H9 (cell line): ENCODE results near the gene RPP30. TPM values are rescaled to one million over a fixed set of nuclear protein-coding genes. Genes with fewer than 3 reads are reported as not detected.

Experiments
- DNase-seq: peaks from one replicate; pipeline ENCODE4 v3.0.0-alpha.2; 2017
- H2AFZ ChIP-seq: one replicate; pipeline ENCODE4 v1.6.1; 2013; ENCODE audit warnings: mild to moderate bottlenecking, low read length, control low read depth, moderate library complexity
- H2AK5ac ChIP-seq: 2 replicates; pipeline ENCODE4 v1.6.1; 2013; ENCODE audit warnings: low read length, control low read depth, mixed read lengths; ENCODE audit not compliant: insufficient read length
- H2BK120ac ChIP-seq: one replicate; pipeline ENCODE4 v1.6.1; 2013; ENCODE audit warnings: low read depth, mild to moderate bottlenecking, low read length, control low read depth, inconsistent platforms; ENCODE audit not compliant: poor library complexity, severe bottlenecking
- H2BK12ac ChIP-seq: 2 replicates; pipeline ENCODE4 v1.6.1; 2013; ENCODE audit warnings: low read length, control low read depth, mixed read lengths, low read depth; ENCODE audit not compliant: insufficient read length
- H2BK15ac ChIP-seq: 2 replicates; pipeline ENCODE4 v1.6.1; 2013; ENCODE audit warnings: low read depth, low read length, control low read depth
- H2BK20ac ChIP-seq: one replicate; pipeline ENCODE4 v1.6.1; 2013; ENCODE audit warnings: low read depth, mild to moderate bottlenecking, low read length, control low read depth, inconsistent platforms; ENCODE audit not compliant: poor library complexity, severe bottlenecking
- H2BK5ac ChIP-seq: 2 replicates; pipeline ENCODE4 v1.6.1; 2013; ENCODE audit warnings: low read length, control low read depth, mixed read lengths; ENCODE audit not compliant: insufficient read length
- H3K14ac ChIP-seq: 2 replicates; pipeline ENCODE4 v1.6.1; 2013; ENCODE audit warnings: low read length, control low read depth; ENCODE audit not compliant: insufficient read depth
- H3K18ac ChIP-seq: 2 replicates; pipeline ENCODE4 v1.6.1; 2013; ENCODE audit warnings: low read depth, mild to moderate bottlenecking, mixed read lengths, low read length, control low read depth; ENCODE audit not compliant: insufficient read length
- H3K23ac ChIP-seq: 2 replicates; pipeline ENCODE4 v1.6.1; 2013; ENCODE audit warnings: low read length, control low read depth, mixed read lengths, low read depth; ENCODE audit not compliant: insufficient read length
- H3K23me2 ChIP-seq: 2 replicates; pipeline ENCODE4 v1.6.1; 2013; ENCODE audit warnings: low read depth, mild to moderate bottlenecking, mixed read lengths, low read length, control low read depth; ENCODE audit not compliant: insufficient read length, poor library complexity, severe bottlenecking
- H3K27ac ChIP-seq: 2 replicates; pipeline ENCODE4 v1.5.1; 2013; ENCODE audit warnings: low read length, control low read depth, mixed read lengths, low read depth; ENCODE audit not compliant: insufficient read length
- H3K27me3 ChIP-seq: 2 replicates; pipeline ENCODE4 v1.6.1; 2013; ENCODE audit warnings: low read length, control low read depth, inconsistent platforms; ENCODE audit not compliant: insufficient read depth
- H3K4ac ChIP-seq: 2 replicates; pipeline ENCODE4 v1.6.1; 2013; ENCODE audit warnings: low read depth, mild to moderate bottlenecking, control low read depth, inconsistent platforms, low read length, moderate library complexity
- H3K4me1 ChIP-seq: 2 replicates; pipeline ENCODE4 v1.6.1; 2013; ENCODE audit warnings: low read length, control low read depth, inconsistent platforms; ENCODE audit not compliant: insufficient read depth
- H3K4me2 ChIP-seq: 2 replicates; pipeline ENCODE4 v1.6.1; 2013; ENCODE audit warnings: low read length, control low read depth, mixed read lengths; ENCODE audit not compliant: insufficient read length, insufficient read depth
- H3K56ac ChIP-seq: 2 replicates; pipeline ENCODE4 v1.6.1; 2013; ENCODE audit warnings: low read depth, mild to moderate bottlenecking, mixed read lengths, low read length, control low read depth; ENCODE audit not compliant: insufficient read length
- H3K79me1 ChIP-seq: 2 replicates; pipeline ENCODE4 v1.6.1; 2013; ENCODE audit warnings: low read depth, mild to moderate bottlenecking, moderate library complexity, low read length, control low read depth, inconsistent platforms; ENCODE audit not compliant: insufficient read depth, poor library complexity, severe bottlenecking
- H3K79me2 ChIP-seq: 2 replicates; pipeline ENCODE4 v1.6.1; 2013; ENCODE audit warnings: low read length, control low read depth, inconsistent platforms; ENCODE audit not compliant: insufficient read depth
- H3K9ac ChIP-seq: 2 replicates; pipeline ENCODE4 v1.6.1; 2013; ENCODE audit warnings: low read length, control low read depth, mixed read lengths; ENCODE audit not compliant: insufficient read length; ENCODE audit errors: extremely low read depth
- H3K9me3 ChIP-seq: one replicate; pipeline ENCODE4 v1.6.1; 2013; ENCODE audit warnings: low read depth, low read length, inconsistent platforms; ENCODE audit not compliant: control insufficient read depth
- H3T11ph ChIP-seq: one replicate; pipeline ENCODE4 v1.6.1; 2013; ENCODE audit warnings: mild to moderate bottlenecking, low read length, control low read depth, inconsistent platforms
- H4K20me1 ChIP-seq: one replicate; pipeline ENCODE4 v1.6.1; 2013; ENCODE audit not compliant: control insufficient read depth, insufficient read length, insufficient read depth
- H4K5ac ChIP-seq: 2 replicates; pipeline ENCODE4 v1.6.1; 2013; ENCODE audit warnings: low read depth, mild to moderate bottlenecking, mixed read lengths, low read length, control low read depth; ENCODE audit not compliant: insufficient read length
- H4K8ac ChIP-seq: replicated peaks from 2 replicates; pipeline ENCODE4 v1.6.1; 2013; ENCODE audit warnings: low read length, control low read depth, mixed read lengths, low read depth; ENCODE audit not compliant: insufficient read length
- H4K91ac ChIP-seq: 2 replicates; pipeline ENCODE4 v1.6.1; 2013; ENCODE audit warnings: low read depth, mild to moderate bottlenecking, moderate library complexity, mixed read lengths, low read length, control low read depth; ENCODE audit not compliant: insufficient read length
- H3K27ac Mint-ChIP-seq, 3 experiments: 2 replicates in 2 of 3; 3 replicates in 1 of 3; pipeline ENCODE4 v1.8.0; 2020 to 2021; ENCODE audit warnings: mixed read lengths in 3 of 3, mild to moderate bottlenecking in 1 of 3, moderate library complexity in 1 of 3
- H3K27me3 Mint-ChIP-seq: 2 replicates; pipeline ENCODE4 v1.8.0; 2021; ENCODE audit warnings: low read depth, mild to moderate bottlenecking, moderate library complexity, mixed read lengths
- H3K36me3 Mint-ChIP-seq, 3 experiments: 2 replicates in 2 of 3; 3 replicates in 1 of 3; pipeline ENCODE4 v1.8.0; 2020 to 2021; ENCODE audit warnings: low read depth in 3 of 3, mixed read lengths in 3 of 3; ENCODE audit not compliant: insufficient read depth in 1 of 3
- H3K4me1 Mint-ChIP-seq, 2 experiments: 2 replicates each; pipeline ENCODE4 v1.8.0; 2020; ENCODE audit warnings: mixed read lengths in 2 of 2
- H3K4me3 Mint-ChIP-seq, 2 experiments: 2 replicates in 1 of 2; 3 replicates in 1 of 2; pipeline ENCODE4 v1.8.0; 2020 to 2021; ENCODE audit warnings: mild to moderate bottlenecking in 2 of 2, mixed read lengths in 2 of 2, moderate library complexity in 1 of 2
- H3K9me3 Mint-ChIP-seq, 2 experiments: 2 replicates in 1 of 2; 3 replicates in 1 of 2; pipeline ENCODE4 v1.8.0; 2020; ENCODE audit warnings: mild to moderate bottlenecking in 2 of 2, mixed read lengths in 2 of 2, moderate library complexity in 1 of 2
- WGBS: extraction: QIAGEN DNeasy Blood & Tissue Kit; methylation state at CpG from one replicate; pipeline ENCODE4 v1.1.7; 2013; ENCODE audit warnings: missing lambda C conversion rate, low lambda C conversion rate, mixed read lengths; ENCODE audit not compliant: insufficient read length; ENCODE audit errors: extremely low coverage; 5-methylcytosine and 5-hydroxymethylcytosine counted together
- total RNA-seq: library from RNA; stranded (reverse); gene quantifications from 2 replicates; pipeline ENCODE4 v1.2.1, GENCODE V29; 2021
- TF ChIP-seq, protein P1 (sequence below): fragments of 200-600 bp; sonication (generic); conservative IDR thresholded peaks from 3 replicates; pipeline ENCODE4 v1.8.0; 2021; ENCODE audit warnings: antibody characterized with exemption, mild to moderate bottlenecking

The RPP30 gene
- total RNA-seq, 1 experiment from 2014 or later, result 77.7 TPM

DNA sequence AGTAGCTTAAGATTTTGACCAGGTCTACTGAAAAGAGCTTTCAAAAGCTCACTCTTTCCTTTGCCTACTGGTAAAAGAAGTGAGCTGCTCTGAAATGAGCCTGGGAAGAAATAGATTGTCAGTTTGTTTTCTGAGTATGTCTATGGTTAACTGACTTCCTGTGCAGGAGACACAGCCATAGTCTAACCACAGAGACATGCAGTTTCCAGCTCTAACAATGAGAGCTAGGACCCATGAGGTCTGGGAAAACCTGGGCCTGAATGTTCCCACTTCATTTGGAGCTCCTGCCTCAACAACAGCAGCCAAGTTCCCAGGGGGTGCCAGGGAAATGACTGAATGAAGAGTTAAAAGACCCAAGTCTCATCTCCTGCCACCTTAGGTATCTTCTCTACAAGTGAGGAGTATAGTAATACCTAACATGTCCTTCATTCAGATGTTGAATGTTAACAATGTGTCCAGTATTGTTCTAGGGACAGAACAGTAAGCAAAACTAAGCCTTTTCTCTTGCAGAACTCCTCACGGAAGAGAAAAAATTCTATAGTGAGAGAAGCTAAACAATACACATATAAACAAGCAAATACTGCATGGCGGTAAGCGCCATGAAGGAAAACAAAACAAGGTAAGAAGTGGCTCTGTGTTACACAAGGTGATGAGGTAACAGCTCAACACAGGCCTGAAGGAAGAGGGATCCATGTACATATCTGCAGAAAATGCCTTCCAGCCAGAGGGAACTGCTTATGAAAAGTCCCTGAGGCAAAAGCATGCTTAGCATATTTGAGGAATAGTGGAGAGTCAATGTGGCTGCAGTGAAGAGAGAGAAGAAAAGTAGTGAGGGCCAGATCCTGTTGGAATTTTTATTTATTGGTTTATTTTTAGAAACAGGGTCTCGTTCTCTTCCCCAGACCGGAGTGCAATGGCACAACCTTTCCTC, 75.5 kb downstream of the RPP30 start:
- no peak overlapping the region for H3K14ac ChIP-seq
- no peaks in the 10 kb centered on the region; the same call in 1 of the 2 replicates for H3K27me3 ChIP-seq
- H3K4me2 ChIP-seq, result no peak overlapping the region
- no peaks in the 10 kb centered on the region for H3K4me1 ChIP-seq
- H3K4ac ChIP-seq, result no peak overlapping the region
- WGBS, result no CpG with 5 or more reads among the region's 5 CpGs
- TF ChIP-seq, protein P1, sequence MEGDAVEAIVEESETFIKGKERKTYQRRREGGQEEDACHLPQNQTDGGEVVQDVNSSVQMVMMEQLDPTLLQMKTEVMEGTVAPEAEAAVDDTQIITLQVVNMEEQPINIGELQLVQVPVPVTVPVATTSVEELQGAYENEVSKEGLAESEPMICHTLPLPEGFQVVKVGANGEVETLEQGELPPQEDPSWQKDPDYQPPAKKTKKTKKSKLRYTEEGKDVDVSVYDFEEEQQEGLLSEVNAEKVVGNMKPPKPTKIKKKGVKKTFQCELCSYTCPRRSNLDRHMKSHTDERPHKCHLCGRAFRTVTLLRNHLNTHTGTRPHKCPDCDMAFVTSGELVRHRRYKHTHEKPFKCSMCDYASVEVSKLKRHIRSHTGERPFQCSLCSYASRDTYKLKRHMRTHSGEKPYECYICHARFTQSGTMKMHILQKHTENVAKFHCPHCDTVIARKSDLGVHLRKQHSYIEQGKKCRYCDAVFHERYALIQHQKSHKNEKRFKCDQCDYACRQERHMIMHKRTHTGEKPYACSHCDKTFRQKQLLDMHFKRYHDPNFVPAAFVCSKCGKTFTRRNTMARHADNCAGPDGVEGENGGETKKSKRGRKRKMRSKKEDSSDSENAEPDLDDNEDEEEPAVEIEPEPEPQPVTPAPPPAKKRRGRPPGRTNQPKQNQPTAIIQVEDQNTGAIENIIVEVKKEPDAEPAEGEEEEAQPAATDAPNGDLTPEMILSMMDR, result no peak
- H2BK120ac ChIP-seq, result no peak overlapping the region
- Mint-ChIP-seq H3K4me1 (no peaks in the 10 kb centered on the region), H3K27me3 (peaks cover 87% of the 10 kb centered on the region), H3K9me3 (peaks cover 4 to 8% of the 10 kb centered on the region in 2 experiments; a peak in 4 of 5 replicates), H3K4me3 (no peak overlapping the region), H3K36me3 (no peaks in the 10 kb centered on the region), H3K27ac (no peak overlapping the region)
- no peak overlapping the region for H3K27ac ChIP-seq
- H3K56ac ChIP-seq, result no peak overlapping the region
- no peaks in the 10 kb centered on the region for H3K9me3 ChIP-seq
- no peak overlapping the region for H2BK5ac ChIP-seq
- no peaks in the 10 kb centered on the region for H3K79me1 ChIP-seq
- no peak overlapping the region for H3K9ac ChIP-seq
- H4K20me1 ChIP-seq, result no peaks in the 10 kb centered on the region
- no peak overlapping the region for H2AFZ ChIP-seq
- no peaks in the 10 kb centered on the region for H3K79me2 ChIP-seq
- H3K18ac ChIP-seq, result no peak overlapping the region
- H3T11ph ChIP-seq, result no peak overlapping the region
- H2BK15ac ChIP-seq, result no peak overlapping the region
- DNase-seq, result no peak
- no peak overlapping the region for H2BK20ac ChIP-seq
- no peak overlapping the region for H2BK12ac ChIP-seq
- no peak overlapping the region for H3K23ac ChIP-seq
- no peak overlapping the region for H4K8ac ChIP-seq
- no peak overlapping the region for H2AK5ac ChIP-seq
- no peaks in the 10 kb centered on the region for H3K23me2 ChIP-seq
- no peak overlapping the region for H4K91ac ChIP-seq
- no peak overlapping the region for H4K5ac ChIP-seq

Other genes starting within 250 kb of the RPP30 start
- gene HTR7, start 13.9 kb upstream of the RPP30 start, total RNA-seq, result 20.2 and 21.3 TPM in 2 replicates
- 0.11 and 0.13 TPM in 2 replicates for gene ANKRD1, start 49.1 kb downstream of the RPP30 start, total RNA-seq